ENCODE measurements around the gene DCAF7. TPM values are rescaled to one million over a fixed set of nuclear protein-coding genes. Genes with fewer than 3 reads are reported as not detected.

DCAF7 gene
- 10 to 100 TPM; 58.6 to 88.5 (median 79.1) TPM for polyA plus RNA-seq (ENCODE audit: low read depth in 6 of 6)

- Mint-ChIP-seq H3K4me1 (peaks cover 36 to 60% (median 43%) of the 10 kb centered on the region in 3 donors), H3K4me3 (peak within 1 kb of the TSS; percentile 97 to 99 (median 98)), H3K27ac (peak within 1 kb of the TSS; percentile 95 to 99 (median 98)), H3K9me3 (no peaks in the 10 kb centered on the region), H3K36me3 (peaks cover 0 to 3% of the 10 kb centered on the region in 2 donors), H3K27me3 (no peaks in the 10 kb centered on the region)
- ATAC-seq (ENCODE audit: low read depth in 2 of 2) (peak; percentile 92 to 93), DNase-seq (peak; percentile 100)
Observed at GRCh38 chr17:63549946-63550816, at the start of gene DCAF7. Gene DCAF7 (plus strand): TSS chr17:63550477. CDS start chr17:63550678, 201 bp downstream.

DNA sequence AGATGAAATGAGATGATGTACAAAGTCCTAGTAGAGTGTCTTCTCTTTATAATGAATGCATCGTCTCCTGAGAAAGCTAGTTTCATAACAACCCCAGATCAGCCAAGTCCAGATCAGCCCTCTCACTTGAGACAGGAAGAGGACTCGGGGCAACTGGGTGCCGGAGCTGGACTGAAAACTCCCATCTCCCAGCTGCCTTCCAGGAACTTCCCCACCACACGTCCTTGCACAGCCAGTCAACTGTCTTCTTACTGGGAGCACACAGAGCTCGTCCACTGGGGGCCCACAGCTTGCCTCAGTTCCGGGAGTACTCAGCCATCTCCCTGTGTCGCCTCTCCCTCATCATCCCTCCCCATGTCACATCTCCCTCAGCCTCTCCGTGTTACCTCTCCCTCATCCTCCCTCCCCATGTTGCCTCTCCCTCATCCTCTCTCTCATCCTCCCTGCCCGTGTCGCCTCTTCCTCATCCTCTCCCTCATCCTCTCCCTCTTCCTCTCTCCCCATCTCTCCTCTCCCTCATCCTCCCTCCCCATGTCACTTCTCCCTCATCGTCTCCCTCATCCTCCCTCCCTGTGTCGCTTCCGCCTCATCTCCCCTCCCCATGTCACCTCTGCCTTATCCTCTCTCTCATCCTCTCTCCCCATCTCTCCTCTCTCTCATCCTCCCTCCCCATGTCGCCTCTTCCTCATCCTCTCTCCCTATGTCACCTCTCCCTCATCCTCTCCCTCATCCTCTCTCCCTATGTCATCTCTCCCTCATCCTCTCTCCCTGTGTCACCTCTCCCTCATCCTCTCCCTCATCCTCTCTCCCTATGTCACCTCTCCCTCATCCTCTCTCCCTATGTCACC lies 49.5 kb upstream of the DCAF7 start:
- peaks cover 0 to 8% of the 10 kb centered on the region in 2 donors for H3K36me3 Mint-ChIP-seq

GRCh38 chr17:63503341-63503705 lies 47.0 kb upstream of the DCAF7 start:
- Mint-ChIP-seq H3K27me3 (peaks cover 36 to 69% (median 59%) of the 10 kb centered on the region in 3 donors), H3K27ac (no peak overlapping the region), H3K4me1 (peaks cover 0 to 8% (median 0%) of the 10 kb centered on the region in 3 donors), H3K4me3 (no peak overlapping the region), H3K36me3 (peaks cover 4 to 9% of the 10 kb centered on the region in 2 donors), H3K9me3 (peaks cover 5 to 9% (median 7%) of the 10 kb centered on the region in 7 donors)
- DNase-seq (no peak), ATAC-seq (ENCODE audit: low read depth in 2 of 2) (no peak)

More for the DNA sequence above, 49.5 kb upstream of the DCAF7 start:
- H3K9me3 Mint-ChIP-seq: peaks cover 2 to 7% (median 5%) of the 10 kb centered on the region in 7 donors
- ATAC-seq (ENCODE audit: low read depth in 2 of 2): no peak
- no peak overlapping the region for H3K4me3 Mint-ChIP-seq
- DNase-seq: no peak
- H3K27ac Mint-ChIP-seq: no peak overlapping the region
- peaks cover 34 to 48% (median 36%) of the 10 kb centered on the region in 3 donors for H3K27me3 Mint-ChIP-seq
- peaks cover 0 to 8% (median 0%) of the 10 kb centered on the region in 3 donors for H3K4me1 Mint-ChIP-seq

DNA sequence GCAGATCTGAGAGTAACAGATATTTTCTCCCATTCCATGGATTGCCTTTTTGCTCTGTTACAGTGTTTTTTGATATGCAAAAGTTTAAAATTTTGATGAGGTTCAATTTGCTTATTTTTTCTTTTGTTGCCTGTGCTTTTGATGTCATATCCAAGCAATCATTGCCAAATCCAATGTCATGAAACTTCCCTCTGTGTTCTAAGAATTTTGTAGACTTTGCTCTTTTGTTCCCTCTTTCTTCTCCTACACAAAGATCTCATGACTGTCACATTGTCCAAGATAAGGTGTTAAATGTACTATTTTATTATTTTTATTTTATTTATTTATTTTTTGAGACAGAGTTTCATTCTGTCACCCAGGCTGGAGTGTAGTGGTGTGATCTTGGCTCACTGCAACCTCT lies 46.0 kb upstream of the DCAF7 start:
- no peak for ATAC-seq (ENCODE audit: low read depth in 2 of 2)
- DNase-seq: no peak
- Mint-ChIP-seq H3K4me3 (no peak overlapping the region), H3K27me3 (peaks cover 38 to 74% (median 63%) of the 10 kb centered on the region in 3 donors), H3K27ac (no peak overlapping the region), H3K4me1 (peaks cover 0 to 8% (median 0%) of the 10 kb centered on the region in 3 donors), H3K36me3 (peaks cover 4 to 9% of the 10 kb centered on the region in 2 donors), H3K9me3 (peaks cover 5 to 9% (median 7%) of the 10 kb centered on the region in 7 donors)

- Mint-ChIP-seq H3K4me3 (no peak overlapping the region), H3K27me3 (peaks cover 37 to 79% (median 73%) of the 10 kb centered on the region in 3 donors), H3K36me3 (peaks cover 4 to 9% of the 10 kb centered on the region in 2 donors), H3K9me3 (peaks cover 5 to 9% (median 7%) of the 10 kb centered on the region in 7 donors), H3K4me1 (peaks cover 0 to 8% (median 0%) of the 10 kb centered on the region in 3 donors), H3K27ac (no peak overlapping the region)
- DNase-seq (no peak), ATAC-seq (ENCODE audit: low read depth in 2 of 2) (no peak)
Observed at GRCh38 chr17:63505341-63505740, 44.9 kb upstream of the DCAF7 start.

GRCh38 chr17:63506627-63507026 lies 43.6 kb upstream of the DCAF7 start:
- Mint-ChIP-seq H3K27me3 (peaks cover 30 to 68% (median 62%) of the 10 kb centered on the region in 3 donors), H3K27ac (no peak overlapping the region), H3K4me3 (no peak overlapping the region), H3K4me1 (peaks cover 0 to under 1% (median 0%) of the 10 kb centered on the region in 3 donors), H3K9me3 (peaks cover 5 to 9% (median 7%) of the 10 kb centered on the region in 7 donors), H3K36me3 (peaks cover 4 to 9% of the 10 kb centered on the region in 2 donors)
- ATAC-seq (ENCODE audit: low read depth in 2 of 2) (no peak), DNase-seq (no peak)

GRCh38 chr17:63511331-63511730 lies 38.9 kb upstream of the DCAF7 start:
- DNase-seq: no peak
- ATAC-seq (ENCODE audit: low read depth in 2 of 2): no peak
- Mint-ChIP-seq H3K27ac (no peak overlapping the region), H3K36me3 (peaks cover 0 to 4% of the 10 kb centered on the region in 2 donors), H3K27me3 (peaks cover 4 to 45% (median 42%) of the 10 kb centered on the region in 3 donors), H3K9me3 (peaks cover 0 to 2% (median 0%) of the 10 kb centered on the region in 7 donors), H3K4me3 (no peak overlapping the region), H3K4me1 (peaks cover 0 to 1% (median 0%) of the 10 kb centered on the region in 3 donors)

GRCh38 chr17:63512388-63512787 lies 37.9 kb upstream of the DCAF7 start:
- Mint-ChIP-seq H3K4me1 (peaks cover 0 to 1% (median 0%) of the 10 kb centered on the region in 3 donors), H3K4me3 (no peak overlapping the region), H3K36me3 (no peaks in the 10 kb centered on the region), H3K27ac (no peak overlapping the region), H3K27me3 (peaks cover 8 to 45% (median 31%) of the 10 kb centered on the region in 3 donors), H3K9me3 (no peaks in the 10 kb centered on the region)
- no peak for ATAC-seq (ENCODE audit: low read depth in 2 of 2)
- DNase-seq: no peak

- no peaks in the 10 kb centered on the region for H3K9me3 Mint-ChIP-seq
- peak overlapping the region in 1 of 6 donors; percentile 73 for H3K27ac Mint-ChIP-seq
- no peak overlapping the region for H3K4me3 Mint-ChIP-seq
- DNase-seq (no peak), ATAC-seq (ENCODE audit: low read depth in 2 of 2) (no peak)
- H3K4me1 Mint-ChIP-seq: peaks cover 0 to 1% (median 0%) of the 10 kb centered on the region in 3 donors
- H3K27me3 Mint-ChIP-seq: peaks cover 13 to 49% (median 28%) of the 10 kb centered on the region in 3 donors
- no peaks in the 10 kb centered on the region for H3K36me3 Mint-ChIP-seq
Observed at GRCh38 chr17:63512896-63513644, 37.2 kb upstream of the DCAF7 start.

- ATAC-seq (ENCODE audit: low read depth in 2 of 2): no peak
- H3K27me3 Mint-ChIP-seq: peaks cover 15 to 48% (median 31%) of the 10 kb centered on the region in 3 donors
- no peak overlapping the region for H3K4me3 Mint-ChIP-seq
- no peaks in the 10 kb centered on the region for H3K9me3 Mint-ChIP-seq
- H3K27ac Mint-ChIP-seq: no peak overlapping the region
- no peaks in the 10 kb centered on the region for H3K36me3 Mint-ChIP-seq
- H3K4me1 Mint-ChIP-seq: peaks cover 0 to 1% (median 0%) of the 10 kb centered on the region in 3 donors
- no peak for DNase-seq
Observed at GRCh38 chr17:63514477-63514876, 35.8 kb upstream of the DCAF7 start.

GRCh38 chr17:63514974-63515373 lies 35.3 kb upstream of the DCAF7 start:
- ATAC-seq (ENCODE audit: low read depth in 2 of 2): no peak
- no peaks in the 10 kb centered on the region for H3K9me3 Mint-ChIP-seq
- no peaks in the 10 kb centered on the region for H3K36me3 Mint-ChIP-seq
- no peak for DNase-seq
- H3K27me3 Mint-ChIP-seq: peaks cover 17 to 47% (median 32%) of the 10 kb centered on the region in 3 donors
- H3K27ac Mint-ChIP-seq: no peak overlapping the region
- H3K4me3 Mint-ChIP-seq: no peak overlapping the region
- peaks cover 0 to 1% (median 0%) of the 10 kb centered on the region in 3 donors for H3K4me1 Mint-ChIP-seq

- Mint-ChIP-seq H3K27me3 (peaks cover 18 to 43% (median 31%) of the 10 kb centered on the region in 3 donors), H3K36me3 (no peaks in the 10 kb centered on the region), H3K4me3 (no peak overlapping the region), H3K9me3 (no peaks in the 10 kb centered on the region), H3K27ac (no peak overlapping the region), H3K4me1 (peaks cover 0 to 1% (median 0%) of the 10 kb centered on the region in 3 donors)
- DNase-seq (no peak), ATAC-seq (ENCODE audit: low read depth in 2 of 2) (no peak)
Observed at GRCh38 chr17:63515426-63515825, 34.9 kb upstream of the DCAF7 start.

All from naive B cell (primary cell).